Measurements from ENCODE around the gene LCLAT1. TPM values are rescaled to one million over a fixed set of nuclear protein-coding genes. Genes with fewer than 3 reads are reported as not detected.

LCLAT1 gene
- total and polyA plus RNA-seq, 12 donors: 1.9 to 23.0 (median 14.6) TPM

GRCh38 chr2:30424231-30424630 lies 22.8 kb upstream of the LCLAT1 start:
- intact Hi-C loops (cut with DNase I): no loop called here
- 84 to 95% (median 91%) methylated on average over 1 of the region's 1 CpG for WGBS, 4 donors
- no peaks in the 10 kb centered on the region for H3K27me3 ChIP-seq
- DNase-seq: no peak
- H3K27ac ChIP-seq: no peak overlapping the region
- TF ChIP-seq, protein P1, sequence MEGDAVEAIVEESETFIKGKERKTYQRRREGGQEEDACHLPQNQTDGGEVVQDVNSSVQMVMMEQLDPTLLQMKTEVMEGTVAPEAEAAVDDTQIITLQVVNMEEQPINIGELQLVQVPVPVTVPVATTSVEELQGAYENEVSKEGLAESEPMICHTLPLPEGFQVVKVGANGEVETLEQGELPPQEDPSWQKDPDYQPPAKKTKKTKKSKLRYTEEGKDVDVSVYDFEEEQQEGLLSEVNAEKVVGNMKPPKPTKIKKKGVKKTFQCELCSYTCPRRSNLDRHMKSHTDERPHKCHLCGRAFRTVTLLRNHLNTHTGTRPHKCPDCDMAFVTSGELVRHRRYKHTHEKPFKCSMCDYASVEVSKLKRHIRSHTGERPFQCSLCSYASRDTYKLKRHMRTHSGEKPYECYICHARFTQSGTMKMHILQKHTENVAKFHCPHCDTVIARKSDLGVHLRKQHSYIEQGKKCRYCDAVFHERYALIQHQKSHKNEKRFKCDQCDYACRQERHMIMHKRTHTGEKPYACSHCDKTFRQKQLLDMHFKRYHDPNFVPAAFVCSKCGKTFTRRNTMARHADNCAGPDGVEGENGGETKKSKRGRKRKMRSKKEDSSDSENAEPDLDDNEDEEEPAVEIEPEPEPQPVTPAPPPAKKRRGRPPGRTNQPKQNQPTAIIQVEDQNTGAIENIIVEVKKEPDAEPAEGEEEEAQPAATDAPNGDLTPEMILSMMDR (IDR thresholded peaks at IDR 0.05): no peak
- no peaks in the 10 kb centered on the region for H3K4me1 ChIP-seq (replicated peaks in 1 of 2)
- H3K4me3 ChIP-seq: no peak overlapping the region
- no peaks in the 10 kb centered on the region for H3K36me3 ChIP-seq (replicated peaks in 1 of 2)
- no peaks in the 10 kb centered on the region for H3K9me3 ChIP-seq (replicated peaks in 1 of 3)

DNA sequence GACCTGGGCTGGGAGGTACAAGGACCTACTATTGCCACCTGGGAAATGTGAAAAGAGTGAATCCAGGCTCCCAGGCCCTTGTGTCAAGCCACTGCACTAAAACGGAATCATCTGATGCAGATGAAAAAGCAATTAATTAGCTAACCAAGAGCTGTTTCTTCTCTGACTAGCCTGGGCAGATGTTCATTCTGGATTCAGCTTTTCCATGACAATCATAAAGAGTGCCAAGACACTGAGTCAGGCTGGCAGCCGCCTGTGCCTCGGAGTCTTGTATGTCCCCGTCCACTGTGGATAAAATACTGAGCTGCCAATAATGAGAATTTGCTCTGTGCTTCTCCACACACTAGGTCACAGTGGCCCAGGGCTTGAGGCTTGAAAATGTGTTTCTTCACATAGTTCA lies 21.7 kb upstream of the LCLAT1 start:
- Histone ChIP-seq H3K9me3 (replicated peaks in 1 of 3) (no peaks in the 10 kb centered on the region), H3K27me3 (no peaks in the 10 kb centered on the region), H3K36me3 (replicated peaks in 1 of 2) (no peaks in the 10 kb centered on the region), H3K4me3 (no peak overlapping the region), H3K4me1 (replicated peaks in 1 of 2) (no peaks in the 10 kb centered on the region), H3K27ac (no peak overlapping the region)
- TF ChIP-seq POLR2A (IDR thresholded peaks at IDR 0.05): no peak
- TF ChIP-seq, protein P1 (IDR thresholded peaks at IDR 0.05): no peak
- peak in 1 of 7 donors; percentile 31 for DNase-seq
- intact Hi-C loops (cut with DNase I): no loop called here
- WGBS, 4 donors: 60 to 77% (median 72%) methylated on average over 4 of the region's 4 CpGs

- Histone ChIP-seq H3K36me3 (replicated peaks in 1 of 2) (no peaks in the 10 kb centered on the region), H3K4me3 (no peak overlapping the region), H3K27me3 (no peaks in the 10 kb centered on the region), H3K27ac (no peak overlapping the region), H3K9me3 (replicated peaks in 1 of 3) (no peaks in the 10 kb centered on the region), H3K4me1 (replicated peaks in 1 of 2) (no peaks in the 10 kb centered on the region)
- intact Hi-C loops (cut with DNase I): no loop called here
- 61 to 74% (median 67%) methylated on average over 8 of the region's 8 CpGs for WGBS, 4 donors
- no peak for DNase-seq
- TF ChIP-seq, protein P1 (IDR thresholded peaks at IDR 0.05): no peak
- no peak for TF ChIP-seq POLR2A (IDR thresholded peaks at IDR 0.05)
Measured at GRCh38 chr2:30427606-30428347, 19.3 kb upstream of the LCLAT1 start.

- no peak overlapping the region for H3K27ac ChIP-seq
- intact Hi-C loops (cut with DNase I): no loop called here
- no peaks in the 10 kb centered on the region for H3K36me3 ChIP-seq (replicated peaks in 1 of 2)
- TF ChIP-seq POLR2A (IDR thresholded peaks at IDR 0.05): no peak
- TF ChIP-seq, protein P1 (IDR thresholded peaks at IDR 0.05): no peak
- H3K4me1 ChIP-seq (replicated peaks in 1 of 2): no peaks in the 10 kb centered on the region
- no peak overlapping the region for H3K4me3 ChIP-seq
- 74 to 84% (median 79%) methylated on average over 2 of the region's 2 CpGs for WGBS, 4 donors
- DNase-seq: no peak
- H3K27me3 ChIP-seq: no peaks in the 10 kb centered on the region
- no peaks in the 10 kb centered on the region for H3K9me3 ChIP-seq (replicated peaks in 1 of 3)
Measured at GRCh38 chr2:30428348-30428662, 18.7 kb upstream of the LCLAT1 start.

Measured in adrenal gland (tissue), 12 donors.